HepG2 (cell line): ENCODE results near the gene CSKMT. TPM values are rescaled to one million over a fixed set of nuclear protein-coding genes. Genes with fewer than 3 reads are reported as not detected.

Source experiments
- FOXK2 ChIP-seq: fragments of 450-650 bp; IDR thresholded peaks from 2 replicates; pipeline ENCODE4 v1.6.1; 2016
- GFI1 ChIP-seq: sonication (generic); formaldehyde crosslinking; IDR thresholded peaks from 2 replicates; pipeline ENCODE4 v1.5.0; 2020; ENCODE audit warnings: missing genetic modification reagents, mild to moderate bottlenecking, borderline replicate concordance
- HMG20B ChIP-seq: conservative IDR thresholded peaks from 2 replicates; pipeline ENCODE4 v1.6.1; 2016; ENCODE audit warnings: missing genetic modification reagents, missing compliant biosample characterization
- NFE2 ChIP-seq: sonication (generic); formaldehyde crosslinking; IDR thresholded peaks from 2 replicates; pipeline ENCODE4 v1.4.0; 2020; ENCODE audit warnings: missing genetic modification reagents
- NR0B2 ChIP-seq: sonication (generic); formaldehyde crosslinking; IDR thresholded peaks from 2 replicates; pipeline ENCODE4 v1.4.0; 2020; ENCODE audit warnings: mild to moderate bottlenecking, missing genetic modification reagents
- PHF21A ChIP-seq: sonication (generic); formaldehyde crosslinking; IDR thresholded peaks from 2 replicates; pipeline ENCODE4 v1.5.0; 2020; ENCODE audit warnings: mild to moderate bottlenecking, missing genetic modification reagents
- RFX5 ChIP-seq: IDR thresholded peaks from 2 replicates; pipeline ENCODE4 v1.6.1; 2011; ENCODE audit warnings: low read depth, low read length, improper control_type of control experiment
- SMAD1 ChIP-seq: sonication (generic); formaldehyde crosslinking; IDR thresholded peaks from 2 replicates; pipeline ENCODE4 v1.4.0; 2020; ENCODE audit warnings: missing genetic modification reagents, low read depth, mild to moderate bottlenecking, borderline replicate concordance
- SP5 ChIP-seq: IDR thresholded peaks from 2 replicates; pipeline ENCODE4 v1.6.1; 2016; ENCODE audit warnings: low read depth, borderline replicate concordance
- SRY ChIP-seq: sonication (generic); formaldehyde crosslinking; IDR thresholded peaks from 2 replicates; pipeline ENCODE4 v1.8.0; 2022; ENCODE audit warnings: mild to moderate bottlenecking, missing genetic modification reagents
- TBP ChIP-seq: sonication (generic); formaldehyde crosslinking; IDR thresholded peaks from 2 replicates; pipeline ENCODE4 v1.5.0; 2020; ENCODE audit warnings: missing genetic modification reagents
- YEATS2 ChIP-seq: sonication (generic); formaldehyde crosslinking; IDR thresholded peaks from 2 replicates; pipeline ENCODE4 v1.4.0; 2020; ENCODE audit warnings: missing genetic modification reagents, borderline replicate concordance
- ZFY ChIP-seq: sonication (generic); formaldehyde crosslinking; IDR thresholded peaks from 2 replicates; pipeline ENCODE4 v1.4.0; 2020; ENCODE audit warnings: missing genetic modification reagents
- ZHX1 ChIP-seq: sonication (generic); formaldehyde crosslinking; IDR thresholded peaks from 2 replicates; pipeline ENCODE4 v1.8.1; 2022; ENCODE audit warnings: low read depth, mild to moderate bottlenecking, missing genetic modification reagents
- ZNF275 ChIP-seq: sonication (generic); formaldehyde crosslinking; IDR thresholded peaks from 2 replicates; pipeline ENCODE4 v1.8.0; 2022; ENCODE audit warnings: missing genetic modification reagents, mild to moderate bottlenecking, inconsistent platforms, borderline replicate concordance
- ZNF749 ChIP-seq: sonication (generic); formaldehyde crosslinking; IDR thresholded peaks from 2 replicates; pipeline ENCODE4 v1.8.0; 2022; ENCODE audit warnings: mild to moderate bottlenecking, missing genetic modification reagents, moderate library complexity, borderline replicate concordance
- polyA plus RNA-seq, 8 experiments: library from polyadenylated mRNA; depleted of rRNA in 3 of 8; stranded (reverse) in 7 of 8; unstranded in 1 of 8; fragments of >200 nt; fragmentation: Illumina TruSeq in 4 of 8; extraction: Trizol in 4 of 8; gene quantifications; 2 replicates each; pipeline versions ENCODE4 v1.2.1 to v1.2.3, GENCODE V29; 2011 to 2016; ENCODE audit warnings: low read depth in 4 of 8, missing spikeins in 1 of 8, mixed read lengths in 1 of 8; ENCODE audit not compliant: insufficient read depth in 1 of 8
- total RNA-seq, 5 experiments: library from RNA; depleted of rRNA; stranded (reverse); fragments of >200 nt; fragmentation: Illumina TruSeq; extraction: Trizol; gene quantifications; 2 replicates each; pipeline ENCODE4 v1.2.3, GENCODE V29; 2016; ENCODE audit warnings: low read depth in 1 of 5
- TF ChIP-seq, protein P1 (sequence below), 2 experiments: sonication (generic) in 1 of 2; formaldehyde crosslinking in 1 of 2; IDR thresholded peaks; 2 replicates each; pipeline versions ENCODE4 v1.4.0 to v1.6.1; 2018 to 2020; ENCODE audit warnings: missing genetic modification reagents in 2 of 2, borderline replicate concordance in 1 of 2, low read depth in 1 of 2, mild to moderate bottlenecking in 1 of 2, missing biosample characterization in 1 of 2
- TF ChIP-seq, protein P2 (sequence below): sonication (generic); formaldehyde crosslinking; IDR thresholded peaks from 2 replicates; pipeline ENCODE4 v1.4.0; 2020; ENCODE audit warnings: mild to moderate bottlenecking, missing genetic modification reagents
- TF ChIP-seq, protein P3 (sequence below): sonication (generic); formaldehyde crosslinking; IDR thresholded peaks from 2 replicates; pipeline ENCODE4 v1.4.0; 2020; ENCODE audit warnings: missing genetic modification reagents, borderline replicate concordance

The CSKMT gene
- total and polyA plus RNA-seq, 2 of the 13 experiments (the other 11 are each of a cell fraction or from before 2014, with no cell fraction given) = 7.6 to 31.8 TPM

GRCh38 chr11:62705880-62706849 lies 41.1 kb downstream of the CSKMT start (continued):
- TF ChIP-seq ZFY (CRISPR knock-in tag) (no peak), PHF21A (CRISPR knock-in tag) (no peak), NR0B2 (CRISPR knock-in tag) (no peak), YEATS2 (CRISPR knock-in tag) (no peak), NFE2 (CRISPR knock-in tag) (no peak), ZNF749 (CRISPR knock-in tag) (no peak), HMG20B (CRISPR knock-in tag) (no peak), SMAD1 (CRISPR knock-in tag) (no peak), GFI1 (CRISPR knock-in tag) (no peak), ZNF275 (CRISPR knock-in tag) (no peak), RFX5 (no peak), SRY (CRISPR knock-in tag) (peak; percentile 47; the same call in 1 of the 2 replicates), FOXK2 (no peak), TBP (CRISPR knock-in tag) (no peak), SP5 (CRISPR knock-in tag) (no peak), ZHX1 (CRISPR knock-in tag) (no peak)
- TF ChIP-seq, protein P1, sequence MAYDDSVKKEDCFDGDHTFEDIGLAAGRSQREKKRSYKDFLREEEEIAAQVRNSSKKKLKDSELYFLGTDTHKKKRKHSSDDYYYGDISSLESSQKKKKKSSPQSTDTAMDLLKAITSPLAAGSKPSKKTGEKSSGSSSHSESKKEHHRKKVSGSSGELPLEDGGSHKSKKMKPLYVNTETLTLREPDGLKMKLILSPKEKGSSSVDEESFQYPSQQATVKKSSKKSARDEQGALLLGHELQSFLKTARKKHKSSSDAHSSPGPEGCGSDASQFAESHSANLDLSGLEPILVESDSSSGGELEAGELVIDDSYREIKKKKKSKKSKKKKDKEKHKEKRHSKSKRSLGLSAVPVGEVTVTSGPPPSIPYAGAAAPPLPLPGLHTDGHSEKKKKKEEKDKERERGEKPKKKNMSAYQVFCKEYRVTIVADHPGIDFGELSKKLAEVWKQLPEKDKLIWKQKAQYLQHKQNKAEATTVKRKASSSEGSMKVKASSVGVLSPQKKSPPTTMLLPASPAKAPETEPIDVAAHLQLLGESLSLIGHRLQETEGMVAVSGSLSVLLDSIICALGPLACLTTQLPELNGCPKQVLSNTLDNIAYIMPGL (CRISPR knock-in tag; IDR thresholded peaks at IDR 0.05; ENCODE audit: borderline replicate concordance in 1 of 2, low read depth in 1 of 2) = peak in 1 of 2 experiments; percentile 17; a peak in 1 of 4 replicates
- TF ChIP-seq, protein P2, sequence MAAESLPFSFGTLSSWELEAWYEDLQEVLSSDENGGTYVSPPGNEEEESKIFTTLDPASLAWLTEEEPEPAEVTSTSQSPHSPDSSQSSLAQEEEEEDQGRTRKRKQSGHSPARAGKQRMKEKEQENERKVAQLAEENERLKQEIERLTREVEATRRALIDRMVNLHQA (CRISPR knock-in tag) = no peak
- TF ChIP-seq, protein P3, sequence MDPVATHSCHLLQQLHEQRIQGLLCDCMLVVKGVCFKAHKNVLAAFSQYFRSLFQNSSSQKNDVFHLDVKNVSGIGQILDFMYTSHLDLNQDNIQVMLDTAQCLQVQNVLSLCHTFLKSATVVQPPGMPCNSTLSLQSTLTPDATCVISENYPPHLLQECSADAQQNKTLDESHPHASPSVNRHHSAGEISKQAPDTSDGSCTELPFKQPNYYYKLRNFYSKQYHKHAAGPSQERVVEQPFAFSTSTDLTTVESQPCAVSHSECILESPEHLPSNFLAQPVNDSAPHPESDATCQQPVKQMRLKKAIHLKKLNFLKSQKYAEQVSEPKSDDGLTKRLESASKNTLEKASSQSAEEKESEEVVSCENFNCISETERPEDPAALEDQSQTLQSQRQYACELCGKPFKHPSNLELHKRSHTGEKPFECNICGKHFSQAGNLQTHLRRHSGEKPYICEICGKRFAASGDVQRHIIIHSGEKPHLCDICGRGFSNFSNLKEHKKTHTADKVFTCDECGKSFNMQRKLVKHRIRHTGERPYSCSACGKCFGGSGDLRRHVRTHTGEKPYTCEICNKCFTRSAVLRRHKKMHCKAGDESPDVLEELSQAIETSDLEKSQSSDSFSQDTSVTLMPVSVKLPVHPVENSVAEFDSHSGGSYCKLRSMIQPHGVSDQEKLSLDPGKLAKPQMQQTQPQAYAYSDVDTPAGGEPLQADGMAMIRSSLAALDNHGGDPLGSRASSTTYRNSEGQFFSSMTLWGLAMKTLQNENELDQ = no peak
